Measurements from ENCODE around the gene AHNAK.
"Not testable (repeated sequence)": the region's sequence is repeated elsewhere in the genome, so short reads cannot be mapped to it uniquely, and the experiment has no call there.

AHNAK gene

GRCh38 chr11:62532096-62532495 is 14.5 kb downstream of the AHNAK start:
- no peak for DNase-seq

DNA sequence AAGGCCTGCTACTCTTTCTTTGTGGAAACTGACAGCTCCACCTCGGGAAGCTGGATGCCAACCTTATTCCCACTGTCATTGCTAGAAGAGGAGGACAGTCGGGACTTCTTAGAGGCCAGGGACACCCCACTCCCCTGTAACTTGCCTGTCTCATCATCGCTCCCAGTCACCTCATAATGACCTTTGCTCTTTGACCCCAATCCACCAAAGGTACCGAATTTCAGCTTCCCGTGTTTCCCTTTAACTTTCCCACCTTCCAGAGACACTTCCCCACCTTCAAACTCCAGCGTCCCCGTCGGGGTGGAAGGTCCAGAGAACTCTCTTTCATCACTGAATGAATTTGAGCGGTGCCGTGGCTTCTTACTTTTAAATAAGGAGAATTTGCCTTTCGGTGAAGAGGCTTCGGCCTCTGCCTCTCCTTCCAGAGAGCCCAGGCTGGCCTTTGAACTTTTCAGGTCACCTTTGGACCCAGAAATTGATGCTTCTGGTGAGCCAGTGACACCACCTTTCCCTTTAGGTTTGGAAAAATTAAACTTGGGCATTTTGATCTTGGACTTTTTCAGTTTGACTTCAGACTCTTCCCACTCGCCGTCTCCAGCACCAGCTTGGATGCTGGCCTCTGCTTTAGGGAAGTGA is 29.8 kb downstream of the AHNAK start:
- DNase-seq: no peak

GRCh38 chr11:62514151-62514550 is 32.5 kb downstream of the AHNAK start:
- DNase-seq: no peak

- DNase-seq: no peak
These were observed 33.0 kb downstream of the AHNAK start for GRCh38 chr11:62513626-62514025.

- DNase-seq: no peak
These were observed 33.6 kb downstream of the AHNAK start for GRCh38 chr11:62512961-62513360.

- no peak for DNase-seq
These were observed 38.1 kb downstream of the AHNAK start for GRCh38 chr11:62508336-62509058.

DNA sequence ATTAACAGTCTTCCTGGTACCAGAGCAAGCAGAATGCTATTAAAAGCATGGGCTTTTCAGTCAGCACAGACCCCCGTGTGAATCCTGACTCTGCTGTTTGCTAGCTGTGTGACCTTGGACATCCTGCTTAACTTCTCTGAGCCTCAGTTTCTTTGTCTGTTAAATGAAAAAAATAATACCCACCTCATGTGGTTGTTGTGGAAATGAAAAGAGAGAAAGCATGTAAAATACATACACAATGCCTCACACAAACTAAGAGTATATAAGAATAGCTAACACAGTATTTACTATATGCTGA is 39.5 kb downstream of the AHNAK start:
- no peak for DNase-seq

DNA sequence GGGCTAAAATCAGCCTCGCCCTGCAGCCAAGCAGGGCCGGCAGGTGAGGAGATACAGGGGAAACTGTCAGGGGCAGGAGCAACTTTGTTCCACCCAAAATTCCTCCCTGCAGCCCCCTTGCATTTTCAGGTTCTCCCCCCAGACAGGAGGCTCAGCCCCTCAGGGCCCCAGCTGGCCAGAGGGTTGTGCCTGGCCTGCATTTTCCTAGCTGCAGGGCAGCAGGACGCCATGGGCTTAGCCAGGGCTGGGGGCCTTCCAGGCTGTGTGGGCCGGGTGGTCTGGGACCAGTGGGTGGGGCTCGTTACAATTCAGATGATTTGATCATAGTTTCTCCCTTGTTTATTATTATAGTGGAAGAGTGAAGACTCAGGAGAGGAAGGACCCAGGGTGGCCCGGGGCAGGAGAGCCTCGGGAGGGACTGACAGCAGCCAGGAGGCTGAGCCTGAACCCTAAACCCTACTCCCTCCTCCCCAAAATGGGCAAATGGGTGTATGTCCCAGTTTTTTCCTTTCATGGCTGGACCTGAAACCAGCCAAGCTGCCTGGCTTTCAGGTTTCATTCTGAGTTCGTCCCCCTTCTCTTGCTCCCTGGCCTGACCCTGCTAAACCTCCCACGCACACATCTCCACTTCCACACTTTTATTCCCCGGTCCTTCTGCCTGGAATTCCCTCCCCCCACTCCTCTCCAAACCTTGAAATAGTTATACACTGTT is 40.0 kb downstream of the AHNAK start:
- no peak for DNase-seq

DNA sequence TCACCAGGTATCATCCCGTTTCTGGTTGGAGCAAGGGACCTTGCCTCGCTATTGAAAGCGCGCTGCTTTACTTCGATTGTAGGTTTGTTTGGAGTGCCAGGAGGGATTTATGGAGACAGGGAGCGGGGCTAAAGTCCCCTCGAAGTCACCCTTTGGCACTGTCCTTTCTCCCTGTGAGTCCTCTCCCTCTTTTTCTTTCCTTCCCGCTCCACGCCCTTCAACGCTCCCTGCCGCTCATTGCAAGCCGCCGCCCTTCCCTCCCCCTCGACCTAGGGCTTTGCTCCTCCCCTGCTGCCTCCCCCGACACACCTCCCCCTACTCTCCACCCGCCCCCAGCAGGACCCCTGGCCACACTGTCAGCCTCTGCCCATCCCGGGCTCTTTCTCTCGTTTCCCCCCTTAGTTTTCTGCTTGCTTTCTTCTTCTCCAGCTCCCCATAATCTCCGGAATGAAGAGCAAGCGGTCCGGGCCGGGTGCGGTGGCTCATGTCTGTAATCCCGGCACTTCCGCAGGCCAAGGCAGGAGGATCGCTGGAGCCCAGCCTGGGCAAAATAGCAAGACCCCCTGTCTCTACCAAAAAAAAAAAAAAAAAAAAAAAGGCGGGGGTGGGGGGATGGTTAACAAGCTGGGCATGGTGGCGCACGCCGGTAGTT is 41.0 kb downstream of the AHNAK start:
- DNase-seq: no peak

DNA sequence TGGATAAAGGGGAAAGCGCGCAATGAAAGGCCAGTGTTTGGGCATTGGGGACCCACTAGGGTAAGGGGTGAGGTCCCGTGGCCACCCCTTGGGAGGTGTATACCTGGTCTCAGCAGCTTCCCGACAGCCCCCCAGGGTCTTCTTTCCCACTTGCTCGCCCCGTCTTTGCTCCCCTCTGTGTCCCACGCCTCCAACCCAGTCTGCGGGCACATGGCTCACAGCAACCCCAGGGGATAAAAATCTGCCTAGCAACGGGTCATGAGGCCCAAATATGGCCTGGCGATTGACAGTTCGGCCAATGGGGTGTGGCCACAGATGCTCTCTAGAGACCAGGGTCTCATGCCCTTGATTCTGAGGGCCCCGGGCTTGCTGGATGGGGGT is 41.6 kb downstream of the AHNAK start:
- no peak for DNase-seq

GRCh38 chr11:62504158-62504973 is 42.2 kb downstream of the AHNAK start:
- DNase-seq: no peak

- no peak for DNase-seq
These were observed 44.4 kb downstream of the AHNAK start for GRCh38 chr11:62502030-62502730.

DNA sequence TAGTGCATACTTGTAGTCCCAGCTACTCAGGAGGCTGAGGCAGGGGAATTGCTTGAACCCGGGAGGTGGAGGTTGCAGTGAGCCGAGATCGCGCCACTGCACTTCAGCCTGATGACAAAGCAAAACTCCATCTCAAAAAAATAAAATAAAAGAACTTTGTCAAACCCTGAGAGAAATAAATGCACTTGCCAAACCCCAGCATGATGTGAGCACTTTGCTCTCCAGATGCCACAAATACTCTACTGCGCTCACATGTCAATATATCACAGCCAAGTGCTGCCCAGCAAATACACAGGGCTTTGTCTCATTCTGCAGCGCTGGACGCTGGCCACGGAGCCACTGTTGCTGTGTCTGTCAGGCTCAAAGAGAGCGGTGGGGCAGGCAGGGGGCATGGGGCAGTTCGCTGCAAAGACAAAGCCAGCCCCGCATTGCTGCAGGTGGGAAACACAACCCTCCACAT is 45.1 kb downstream of the AHNAK start:
- DNase-seq: no peak

DNA sequence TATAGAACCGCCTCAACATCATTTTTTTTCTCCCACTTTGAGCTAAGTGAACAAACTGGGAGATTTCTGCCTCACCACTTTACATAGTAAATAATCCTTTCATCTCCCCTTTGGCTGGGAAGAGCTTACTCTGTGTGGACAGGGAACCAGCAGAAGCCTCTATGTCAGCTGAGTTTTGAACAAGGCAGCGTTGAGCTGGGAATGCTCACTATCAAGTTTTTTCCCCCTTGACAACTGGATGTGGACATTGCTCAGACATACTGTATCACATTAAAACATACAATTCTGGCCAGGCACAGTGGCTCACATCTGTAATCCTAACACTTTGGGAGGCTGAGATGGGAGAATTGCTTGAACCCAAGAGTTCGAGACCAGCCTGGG is 46.0 kb downstream of the AHNAK start:
- no peak for DNase-seq

- DNase-seq: no peak
These were observed 46.5 kb downstream of the AHNAK start for GRCh38 chr11:62499944-62500649.

DNA sequence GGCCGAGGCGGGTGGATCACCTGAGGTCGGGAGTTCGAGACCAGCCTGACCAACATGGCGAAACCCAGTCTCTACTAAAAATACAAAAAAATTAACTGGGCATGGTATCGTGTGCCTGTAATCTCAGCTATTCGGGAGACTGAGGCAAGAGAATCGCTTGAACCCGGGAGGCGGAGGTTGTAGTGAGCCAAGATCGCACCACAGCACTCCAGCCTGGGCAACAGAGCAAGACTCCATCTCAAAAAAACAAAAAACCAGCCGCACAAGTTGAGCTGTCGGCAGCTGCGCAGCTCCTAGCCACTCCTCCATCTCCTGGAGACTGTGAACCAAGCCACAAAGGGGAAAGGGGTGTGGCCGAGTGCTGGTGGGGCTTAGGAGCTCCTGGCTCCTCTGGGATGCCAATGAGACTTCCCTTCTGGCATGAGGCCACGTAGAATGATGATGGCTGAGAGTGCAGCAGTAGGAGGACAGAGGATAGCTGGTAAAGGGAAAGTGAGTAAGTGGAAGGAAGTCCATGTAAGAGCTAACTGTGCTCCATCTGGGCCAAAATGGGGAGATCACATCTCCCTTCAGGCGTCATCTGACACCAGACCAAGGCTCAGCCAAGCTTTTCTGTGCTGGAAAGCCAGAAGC is 47.2 kb downstream of the AHNAK start:
- not testable (repeated sequence) for DNase-seq

- no peak for DNase-seq
These were observed 47.9 kb downstream of the AHNAK start for GRCh38 chr11:62498492-62499286.

DNA sequence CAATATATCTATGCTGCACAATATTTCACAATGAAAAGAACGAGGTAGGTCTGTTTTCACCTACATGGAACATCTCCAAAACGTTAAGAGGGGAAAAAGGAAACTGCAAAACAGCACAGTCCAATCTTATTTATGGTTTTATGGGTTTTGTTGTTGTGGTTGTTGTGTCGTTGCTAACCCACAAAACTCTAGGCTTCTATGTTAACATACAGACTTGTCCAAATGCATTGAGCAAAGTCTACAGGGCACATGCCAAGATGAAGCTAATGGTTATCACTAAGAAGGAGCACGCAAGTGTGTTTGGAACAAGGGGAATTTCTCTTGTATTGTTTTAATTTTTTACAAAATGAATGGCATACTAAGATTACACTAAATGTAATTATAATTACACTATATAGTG is 48.6 kb downstream of the AHNAK start:
- no peak for DNase-seq

GRCh38 chr11:62497132-62497801 is 49.3 kb downstream of the AHNAK start:
- no peak for DNase-seq

GRCh38 chr11:62496676-62497075 is 49.9 kb downstream of the AHNAK start:
- DNase-seq: no peak
